ENCODE data around the gene CTDSPL. TPM values are rescaled to one million over a fixed set of nuclear protein-coding genes. Genes with fewer than 3 reads are reported as not detected.
"Not testable (repeated sequence)": the region's sequence is repeated elsewhere in the genome, so short reads cannot be mapped to it uniquely, and the experiment has no call there.

CTDSPL gene, protein sequence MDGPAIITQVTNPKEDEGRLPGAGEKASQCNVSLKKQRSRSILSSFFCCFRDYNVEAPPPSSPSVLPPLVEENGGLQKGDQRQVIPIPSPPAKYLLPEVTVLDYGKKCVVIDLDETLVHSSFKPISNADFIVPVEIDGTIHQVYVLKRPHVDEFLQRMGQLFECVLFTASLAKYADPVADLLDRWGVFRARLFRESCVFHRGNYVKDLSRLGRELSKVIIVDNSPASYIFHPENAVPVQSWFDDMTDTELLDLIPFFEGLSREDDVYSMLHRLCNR
- polyA plus RNA-seq (ENCODE audit: insufficient read length in 4 of 4): 100 to 1,000 TPM; 109 to 119 (median 110) TPM

DNA sequence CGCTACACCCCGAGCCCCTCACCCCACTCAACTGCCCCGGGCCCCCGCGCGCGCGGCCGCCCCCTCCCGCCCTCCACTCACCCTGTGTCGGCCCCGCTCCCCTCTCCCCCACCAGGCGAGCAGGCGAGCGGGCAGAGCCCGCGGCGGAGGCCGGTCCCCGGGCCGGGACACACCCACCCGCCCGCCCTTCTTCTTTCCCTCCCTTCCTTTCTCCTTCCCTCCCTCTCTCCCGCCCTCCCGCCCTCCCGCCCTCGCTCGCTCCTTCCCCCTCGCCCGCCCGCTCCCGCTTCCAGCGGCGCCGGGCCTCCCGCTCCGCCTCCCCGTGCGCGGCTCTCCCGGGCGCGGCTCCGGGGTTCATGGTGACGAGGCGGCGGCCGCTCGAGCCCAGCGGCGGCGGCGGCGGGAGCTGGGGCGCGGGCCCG lies at the start of gene CTDSPL:
TSS of gene CTDSPL (plus strand) at position 261 of the 422 bp plus-strand sequence. CDS start 320 bp downstream, outside the sequence.
- DNase-seq (ENCODE audit: low read depth in 4 of 4, low spot score in 3 of 4): no peak

DNA sequence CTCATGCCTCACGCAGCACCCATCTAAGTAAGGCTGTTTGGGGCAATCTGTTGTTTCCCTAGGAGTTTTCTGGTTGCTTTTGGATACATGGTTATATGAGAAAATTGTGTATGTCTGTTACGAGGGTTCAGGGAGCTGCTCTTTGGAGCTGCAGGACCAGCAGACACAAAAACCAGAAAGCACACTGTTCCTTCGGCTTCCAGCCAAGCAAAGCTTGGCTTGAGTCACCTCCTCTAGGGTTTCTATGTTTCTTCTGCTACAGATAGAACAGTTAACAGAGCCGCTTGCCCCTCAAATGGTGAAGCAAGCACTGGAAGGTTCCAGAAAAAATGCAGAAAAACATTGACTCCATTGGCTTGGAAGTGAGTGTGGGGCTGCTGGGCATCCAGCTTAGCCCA lies 49.2 kb upstream of the CTDSPL start:
- no peak for DNase-seq (ENCODE audit: low read depth in 4 of 4, low spot score in 3 of 4)

DNA sequence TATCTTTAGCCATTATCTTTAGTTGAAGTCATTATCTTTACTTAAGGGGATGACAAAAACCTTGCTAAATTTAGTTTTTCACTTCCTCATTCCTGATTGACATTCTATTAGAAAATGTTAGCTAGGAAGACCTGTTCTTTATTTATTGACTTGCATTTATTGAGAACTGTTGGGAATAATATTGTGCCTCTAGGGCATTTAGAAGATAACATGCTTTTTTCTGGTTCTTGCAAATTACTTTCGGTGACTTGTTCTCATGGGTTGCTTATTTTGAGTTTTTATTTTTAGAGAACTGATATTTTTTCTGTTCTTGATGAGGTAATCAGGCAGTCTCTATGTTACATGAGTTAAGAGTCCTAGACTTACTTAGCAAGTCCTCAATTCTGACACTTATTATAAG lies 48.3 kb upstream of the CTDSPL start:
- no peak for DNase-seq (ENCODE audit: low read depth in 4 of 4, low spot score in 3 of 4)

DNA sequence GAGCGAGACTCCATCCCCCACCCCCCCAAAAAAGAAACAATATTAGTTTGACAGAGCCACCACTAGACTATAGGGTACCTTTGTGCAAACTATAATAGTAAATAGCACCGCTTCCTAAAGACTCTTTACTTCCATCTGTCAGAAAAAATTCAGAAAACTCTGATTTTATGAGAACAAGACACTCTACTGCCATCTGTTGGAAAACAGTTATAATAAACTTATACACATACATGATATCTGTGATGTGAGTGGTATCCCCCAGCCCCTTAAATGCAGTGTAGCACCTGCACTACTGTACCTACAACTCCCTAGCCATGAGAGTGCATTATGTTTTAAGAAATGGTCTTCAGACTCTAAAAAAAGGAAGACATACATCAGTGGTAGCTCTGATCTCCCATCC lies 47.1 kb upstream of the CTDSPL start:
- DNase-seq (ENCODE audit: low read depth in 4 of 4, low spot score in 3 of 4): no peak

DNA sequence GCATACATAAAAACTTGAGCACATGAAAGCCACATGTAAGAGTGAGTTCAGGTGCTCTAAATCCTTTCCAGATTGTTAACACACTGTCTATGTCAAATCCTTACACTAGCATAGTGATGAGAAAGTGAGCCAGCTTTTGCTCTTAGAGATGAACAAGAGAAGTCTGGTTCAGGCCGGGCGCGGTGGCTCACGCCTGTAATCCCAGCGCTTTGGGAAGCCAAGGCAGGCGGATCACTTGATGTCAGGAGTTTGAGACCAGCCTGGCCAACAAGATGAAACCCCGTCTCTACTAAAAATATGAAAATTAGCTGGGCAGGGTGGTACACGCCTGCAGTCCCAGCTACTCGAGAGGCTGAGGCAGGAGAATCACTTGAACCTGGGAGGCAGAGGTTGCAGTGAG lies 46.5 kb upstream of the CTDSPL start:
- not testable (repeated sequence) for DNase-seq (ENCODE audit: low read depth in 4 of 4, low spot score in 3 of 4)

DNA sequence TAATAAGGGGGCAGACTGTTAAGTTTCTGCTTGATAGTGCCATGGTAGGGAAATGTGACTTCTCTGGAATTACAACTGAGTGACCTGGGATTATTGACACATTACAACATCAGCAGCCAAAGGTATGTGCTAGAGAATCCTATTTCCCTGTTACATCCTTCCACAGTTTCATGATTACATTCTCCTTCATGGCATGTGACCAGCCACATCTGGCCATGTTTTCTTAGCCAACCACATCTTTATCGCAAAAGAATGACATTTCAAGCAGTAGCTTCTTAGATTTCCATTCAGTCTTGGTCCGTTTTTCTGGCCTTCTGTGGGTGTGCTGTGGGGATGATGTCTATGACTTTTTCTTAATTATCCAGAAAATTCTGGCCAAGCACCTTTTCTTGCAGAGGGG lies 45.4 kb upstream of the CTDSPL start:
- no peak for DNase-seq (ENCODE audit: low read depth in 4 of 4, low spot score in 3 of 4)

DNA sequence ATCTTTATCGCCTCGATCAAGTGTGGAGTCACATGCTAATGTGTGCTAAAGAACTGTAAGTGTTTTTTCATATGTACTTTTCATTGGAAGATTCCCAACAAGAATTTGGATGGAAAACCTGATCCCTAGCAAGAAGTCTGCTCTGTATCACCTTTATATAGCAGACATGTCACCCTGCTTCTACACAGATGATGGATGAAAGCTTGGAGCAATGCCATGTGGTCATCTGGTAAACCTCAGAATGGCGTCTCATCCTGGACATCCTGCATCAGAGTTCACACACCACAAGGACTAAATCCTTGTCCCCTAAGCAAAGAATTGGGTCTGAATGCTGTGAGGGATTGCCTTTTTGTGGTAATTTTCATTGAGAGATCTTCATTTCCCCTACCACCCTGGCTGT lies 42.1 kb upstream of the CTDSPL start:
- DNase-seq (ENCODE audit: low read depth in 4 of 4, low spot score in 3 of 4): no peak

GRCh38 chr3:37820286-37820685 lies 41.4 kb upstream of the CTDSPL start:
- DNase-seq (ENCODE audit: low read depth in 4 of 4, low spot score in 3 of 4): no peak

DNA sequence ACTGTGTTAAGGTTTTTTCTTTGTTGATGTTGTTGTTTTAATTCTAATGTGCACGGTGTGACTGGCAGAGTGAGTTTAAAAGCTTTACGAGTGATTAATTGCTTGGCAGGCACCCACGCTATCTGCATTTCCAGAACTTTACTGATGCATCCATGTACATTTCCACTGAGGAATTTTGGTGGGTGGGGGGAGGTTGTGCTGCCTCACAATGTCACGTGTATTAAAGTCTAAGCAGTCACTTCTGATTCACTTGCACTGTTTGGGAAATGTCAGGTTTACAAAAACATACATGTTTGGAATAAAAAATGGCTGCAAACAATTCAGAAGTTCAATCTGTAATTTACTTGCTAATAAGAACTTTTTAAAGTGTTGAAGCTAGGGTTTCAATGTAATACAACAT lies 38.5 kb upstream of the CTDSPL start:
- DNase-seq (ENCODE audit: low read depth in 4 of 4, low spot score in 3 of 4): no peak

- no peak for DNase-seq (ENCODE audit: low read depth in 4 of 4, low spot score in 3 of 4)
Observed at GRCh38 chr3:37824090-37824953, 37.4 kb upstream of the CTDSPL start.

DNA sequence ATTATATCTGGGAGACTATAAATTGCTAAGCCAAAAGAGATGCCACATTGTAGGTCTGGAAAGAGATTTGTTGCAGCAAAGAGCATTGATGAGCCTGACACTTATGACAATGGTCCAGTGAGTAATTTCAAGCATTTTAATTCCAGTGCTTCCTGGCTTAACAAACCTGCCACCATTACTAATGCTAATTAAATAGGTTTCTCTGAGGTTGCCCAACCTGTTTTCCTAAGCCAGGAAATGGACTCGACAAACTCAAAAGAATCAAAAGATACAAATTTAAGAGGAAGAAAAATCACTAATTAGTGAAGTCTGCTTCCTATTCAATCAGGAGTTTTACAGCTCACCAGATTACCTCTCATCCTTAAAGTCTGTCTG lies 36.7 kb upstream of the CTDSPL start:
- DNase-seq (ENCODE audit: low read depth in 4 of 4, low spot score in 3 of 4): no peak

DNA sequence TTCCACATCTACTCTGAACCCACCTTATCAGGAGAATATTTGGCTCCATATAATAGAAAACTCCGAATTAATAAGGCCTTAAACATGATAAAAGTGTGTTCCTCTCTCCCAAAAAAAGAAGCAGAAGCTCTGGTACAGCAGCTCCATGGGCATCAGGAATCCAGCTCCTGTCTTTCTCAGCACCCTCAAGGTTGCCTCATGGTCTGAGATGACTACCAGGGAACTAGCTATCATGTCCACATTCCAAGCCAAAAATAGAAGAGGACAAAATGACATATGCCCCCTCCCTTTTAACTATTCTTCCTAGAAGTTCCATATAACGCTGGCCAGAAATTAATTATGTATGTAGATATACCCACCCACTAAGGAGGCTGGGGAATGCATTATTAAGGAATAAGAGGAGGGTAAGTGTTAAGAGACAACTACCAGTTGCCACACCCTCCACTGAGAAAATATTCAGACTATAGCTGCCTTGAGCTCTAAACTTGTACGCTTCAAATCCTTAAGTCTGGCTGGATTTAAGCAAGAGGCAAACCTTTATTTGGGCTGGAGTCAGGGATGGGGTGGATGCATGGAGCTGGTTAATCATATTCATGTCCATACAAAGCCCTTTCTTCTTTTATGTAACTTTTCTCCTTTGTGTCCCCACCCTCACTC lies 35.8 kb upstream of the CTDSPL start:
- no peak for DNase-seq (ENCODE audit: low read depth in 4 of 4, low spot score in 3 of 4)

DNA sequence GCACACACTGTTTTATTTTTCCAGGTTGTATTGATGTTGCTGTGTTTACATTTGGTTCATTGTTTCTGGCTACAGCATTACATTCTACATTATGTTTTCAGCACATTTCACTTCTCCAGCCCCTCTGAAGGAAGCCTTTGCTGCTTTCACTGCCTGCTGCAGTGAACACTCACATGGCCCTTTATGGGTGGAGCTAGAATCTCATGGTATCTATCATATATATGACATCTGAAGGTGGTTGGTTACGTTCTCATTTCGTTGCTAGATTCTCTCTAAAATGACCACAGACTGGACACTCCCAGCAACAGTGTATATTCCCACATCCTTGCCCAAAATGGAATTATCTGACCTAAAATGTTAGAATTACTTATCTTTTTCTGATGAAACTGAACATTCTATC lies 35.2 kb upstream of the CTDSPL start:
- DNase-seq (ENCODE audit: low read depth in 4 of 4, low spot score in 3 of 4): no peak

DNA sequence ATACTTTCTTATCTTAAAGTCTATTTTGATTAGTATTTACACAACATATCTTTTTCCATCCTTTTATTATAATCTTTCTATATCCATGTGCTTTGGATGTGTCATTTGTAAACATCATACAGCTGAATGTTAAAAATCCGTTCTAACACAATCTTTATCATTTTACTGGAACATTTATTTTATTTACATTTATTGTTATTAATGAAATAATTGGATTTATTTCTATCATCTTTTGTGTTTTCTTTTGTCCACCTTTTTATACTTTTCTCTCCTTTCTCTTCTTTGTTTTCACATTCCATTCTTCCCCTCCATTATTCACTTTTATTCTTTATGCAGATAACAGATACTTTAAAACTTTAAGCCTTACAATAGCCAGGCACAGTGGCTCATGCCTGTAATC lies 34.7 kb upstream of the CTDSPL start:
- no peak for DNase-seq (ENCODE audit: low read depth in 4 of 4, low spot score in 3 of 4)

DNA sequence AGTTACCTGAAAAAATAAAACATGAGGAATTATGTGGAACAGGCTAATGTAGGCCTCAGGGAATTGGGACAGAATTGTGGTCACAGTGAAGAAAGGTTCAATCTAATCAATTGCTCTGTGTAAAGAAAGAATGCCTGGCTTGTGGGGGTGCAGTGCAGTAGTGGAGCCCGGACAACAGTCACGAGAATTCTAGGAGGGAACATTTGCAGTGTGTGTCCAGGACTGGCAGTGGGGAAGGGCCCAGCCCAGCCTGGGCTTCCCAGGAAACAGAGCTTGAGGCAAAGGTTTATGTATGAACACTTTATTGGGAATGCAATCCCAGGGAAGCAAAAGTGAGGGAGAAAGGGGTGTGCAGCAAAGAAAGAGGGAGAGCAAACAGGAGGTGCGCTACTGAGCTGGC lies 29.2 kb upstream of the CTDSPL start:
- DNase-seq (ENCODE audit: low read depth in 4 of 4, low spot score in 3 of 4): no peak

DNA sequence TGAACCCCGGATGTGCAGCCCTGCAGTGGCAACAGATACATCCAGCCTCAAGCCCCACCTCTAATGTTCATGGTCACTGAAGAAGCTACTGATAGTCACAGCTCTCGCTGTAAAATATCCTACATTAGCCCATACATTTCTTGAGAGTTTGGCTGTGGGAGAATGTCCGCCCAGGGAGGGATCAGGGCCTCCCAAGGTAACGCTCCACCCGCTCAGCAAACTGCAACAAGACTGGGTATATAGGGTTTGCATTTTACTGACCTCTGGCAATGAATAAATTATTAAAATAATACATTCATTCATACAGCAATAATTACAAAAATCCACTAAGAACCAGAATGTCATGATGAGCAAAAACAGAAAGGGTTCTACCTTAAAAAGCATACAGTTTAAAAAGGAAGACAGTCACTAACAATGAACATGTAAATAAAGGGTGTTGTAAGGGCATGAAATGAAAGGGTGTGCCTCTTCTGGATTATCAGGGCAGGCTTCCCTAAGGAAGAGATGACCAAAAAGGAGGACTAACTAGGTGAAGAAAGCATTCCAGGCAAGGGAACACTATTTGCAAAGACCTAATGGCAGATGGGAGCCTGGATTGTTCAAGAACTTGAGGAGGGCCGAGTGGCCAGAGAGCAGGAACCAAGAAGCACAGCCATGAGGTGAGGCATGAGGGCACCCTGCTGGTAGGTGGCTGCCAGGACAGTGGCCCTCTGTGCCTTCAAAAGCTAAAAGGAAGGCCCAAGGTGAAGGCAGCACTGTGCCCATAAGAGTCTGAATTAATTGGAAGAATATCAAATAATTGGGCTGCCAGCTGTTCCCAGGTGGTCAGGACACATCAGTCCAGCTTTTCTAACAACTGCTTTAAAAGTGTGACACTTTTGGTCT lies 28.1 kb upstream of the CTDSPL start:
- DNase-seq (ENCODE audit: low read depth in 4 of 4, low spot score in 3 of 4): no peak

- no peak for DNase-seq (ENCODE audit: low read depth in 4 of 4, low spot score in 3 of 4)
Observed at GRCh38 chr3:37836589-37836988, 25.1 kb upstream of the CTDSPL start.

- DNase-seq (ENCODE audit: low read depth in 4 of 4, low spot score in 3 of 4): no peak
Observed at GRCh38 chr3:37847689-37848088, 14.0 kb upstream of the CTDSPL start.

GRCh38 chr3:37849146-37849923 lies 12.3 kb upstream of the CTDSPL start:
- no peak for DNase-seq (ENCODE audit: low read depth in 4 of 4, low spot score in 3 of 4)

GRCh38 chr3:37852097-37852496 lies 9.6 kb upstream of the CTDSPL start:
- DNase-seq (ENCODE audit: low read depth in 4 of 4, low spot score in 3 of 4): no peak

Data from right renal pelvis (tissue), 4 donors.